ENCODE data around the gene HOXA2.

Gene HOXA2

DNA sequence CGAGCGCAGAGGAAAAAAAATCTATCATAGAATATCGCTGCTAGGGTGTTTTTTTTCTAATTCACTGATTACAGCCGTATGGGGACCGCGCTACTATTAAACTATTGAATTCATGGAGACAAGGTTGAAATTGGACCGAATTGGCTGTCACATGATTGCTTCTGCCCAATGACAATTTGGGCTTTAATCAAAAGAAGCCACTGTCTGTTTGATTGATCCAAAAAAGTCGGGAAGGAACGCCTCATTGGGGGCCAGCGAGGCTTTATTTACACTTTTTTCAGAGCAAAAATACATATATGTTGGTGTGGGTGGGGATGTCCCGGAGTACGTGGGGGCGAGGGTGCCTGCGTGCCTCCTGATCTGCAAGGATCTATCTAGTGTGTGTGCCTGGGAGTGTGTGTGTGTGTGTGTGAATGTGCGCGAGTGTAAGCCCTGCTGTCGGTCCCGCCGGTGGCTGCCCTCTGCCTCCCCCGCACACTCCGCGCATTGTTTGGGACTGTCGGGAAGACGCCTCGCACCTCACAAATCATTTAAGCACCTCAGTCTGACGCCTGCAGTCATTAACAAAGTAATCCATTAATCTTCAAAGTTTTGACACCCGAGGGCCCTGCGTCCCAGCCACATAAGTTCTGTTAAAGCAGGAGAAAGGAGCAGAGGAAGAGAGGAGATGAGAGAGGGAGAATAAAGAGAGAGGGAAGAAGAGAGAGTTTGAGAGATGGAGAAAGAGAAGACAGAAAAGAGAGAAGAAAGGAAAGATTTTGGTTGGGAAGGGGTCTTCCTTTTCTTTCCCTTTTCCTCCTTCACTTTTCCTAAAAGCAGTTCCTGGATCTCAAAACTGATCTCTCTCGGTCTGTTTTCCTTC is at the start of gene HOXA2:
Gene HOXA2, minus strand, starts transcription at position 103 of the 862 bp plus-strand sequence. CDS start 183 bp downstream, outside the sequence.
- no peak for DNase-seq (ENCODE audit: low read depth in 2 of 2)

DNA sequence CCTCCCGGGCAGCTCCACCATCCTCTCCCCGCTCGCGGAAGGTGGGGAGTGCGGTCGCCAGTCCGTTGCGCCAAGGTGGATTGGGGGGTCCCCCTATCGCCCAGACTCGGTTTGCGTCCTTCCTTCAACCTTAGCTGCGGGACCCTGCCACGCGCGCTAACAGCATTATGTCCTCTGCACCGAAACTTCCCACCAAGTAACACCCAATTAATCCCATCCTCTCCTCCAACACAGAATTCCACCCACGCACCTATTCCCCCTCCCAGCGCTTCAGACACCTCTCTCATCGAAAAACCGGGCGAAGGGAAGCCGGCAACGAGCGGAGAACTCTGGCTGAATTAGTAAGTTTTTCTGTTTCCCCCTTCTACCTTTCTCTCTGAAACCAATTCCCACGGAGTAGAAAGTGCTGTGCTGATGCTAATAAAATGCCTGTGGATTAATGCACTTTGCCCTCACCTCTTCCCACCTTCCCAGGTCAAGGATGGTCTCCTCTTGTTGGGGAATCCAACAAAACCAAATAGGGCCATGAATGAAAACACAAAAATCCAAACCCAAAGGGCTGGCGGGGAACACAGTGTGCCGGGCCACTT is 49.0 kb upstream of the HOXA2 start:
- DNase-seq (ENCODE audit: low read depth in 2 of 2), result no peak

DNA sequence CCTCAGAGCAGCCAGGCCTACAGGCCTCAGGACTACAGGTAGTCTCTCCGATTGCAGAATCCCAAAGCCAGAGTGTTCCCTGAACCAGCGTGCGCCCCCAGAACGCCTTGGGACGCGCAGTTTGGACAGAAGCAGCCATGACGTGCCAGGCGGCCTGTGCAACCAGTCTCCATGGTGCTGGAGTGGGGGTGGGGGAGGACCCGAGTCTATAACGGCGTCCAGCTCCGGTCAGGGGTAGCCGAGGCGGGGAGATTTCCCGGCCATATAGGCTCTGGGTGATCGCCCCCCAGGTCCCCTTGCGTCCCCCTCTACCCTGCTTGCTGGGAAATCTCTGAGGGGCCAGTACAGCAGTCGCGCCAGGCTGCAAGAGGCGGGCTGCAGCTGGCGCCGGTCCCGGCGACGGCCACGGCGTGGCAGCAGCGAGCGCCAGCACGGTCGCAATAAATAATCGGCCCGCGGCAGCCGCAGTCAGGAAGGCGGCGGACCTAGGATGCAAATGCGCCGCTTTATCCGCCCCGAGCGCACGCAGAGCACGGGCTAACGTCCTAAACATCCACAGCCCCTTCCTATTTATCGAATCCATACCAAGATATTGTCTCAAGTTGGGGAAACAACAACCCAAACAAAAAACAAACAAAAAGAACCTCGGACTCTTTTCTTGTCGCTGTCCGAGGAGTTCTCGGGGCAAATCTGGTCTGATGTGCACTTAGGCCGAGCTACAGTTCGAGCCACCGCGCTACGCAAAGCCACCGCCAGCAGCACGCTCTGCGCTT is 48.3 kb upstream of the HOXA2 start:
- peak in 1 of 2 donors; percentile 40 for DNase-seq (ENCODE audit: low read depth in 2 of 2)

DNA sequence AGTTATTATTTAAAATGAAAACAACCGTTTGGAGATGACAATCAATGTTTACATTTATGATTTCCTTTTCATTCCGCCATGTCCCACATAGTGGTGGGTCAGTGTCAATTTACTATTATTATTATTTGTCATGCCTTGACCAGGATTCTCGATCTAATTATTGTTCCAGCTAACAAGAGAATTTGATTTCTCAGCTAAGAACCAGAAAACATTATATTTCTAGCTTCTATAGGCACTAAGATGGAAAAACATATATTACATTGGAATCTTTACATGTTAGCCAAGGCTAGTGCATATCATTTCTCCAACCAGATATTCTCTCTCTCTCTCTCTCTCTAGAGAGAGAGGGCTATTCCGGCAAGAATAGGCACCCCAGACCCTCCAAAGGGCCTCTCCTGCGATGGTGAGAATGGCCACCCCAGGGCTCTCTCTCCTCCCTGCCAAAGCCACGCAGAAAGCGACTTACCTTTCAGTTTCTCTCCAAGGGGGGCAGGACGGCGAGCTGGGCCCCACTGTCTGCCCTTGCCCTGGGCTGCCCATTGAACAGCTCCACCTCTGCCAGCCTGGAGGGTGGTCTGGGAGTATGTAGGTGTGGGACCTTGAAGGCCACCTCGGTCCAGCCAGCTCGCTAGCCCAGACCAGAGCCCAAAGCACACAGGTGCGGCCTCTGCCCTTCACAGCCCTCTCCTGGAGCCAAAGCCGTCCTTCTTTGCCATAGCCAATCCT is 47.5 kb upstream of the HOXA2 start:
- no peak for DNase-seq (ENCODE audit: low read depth in 2 of 2)

DNA sequence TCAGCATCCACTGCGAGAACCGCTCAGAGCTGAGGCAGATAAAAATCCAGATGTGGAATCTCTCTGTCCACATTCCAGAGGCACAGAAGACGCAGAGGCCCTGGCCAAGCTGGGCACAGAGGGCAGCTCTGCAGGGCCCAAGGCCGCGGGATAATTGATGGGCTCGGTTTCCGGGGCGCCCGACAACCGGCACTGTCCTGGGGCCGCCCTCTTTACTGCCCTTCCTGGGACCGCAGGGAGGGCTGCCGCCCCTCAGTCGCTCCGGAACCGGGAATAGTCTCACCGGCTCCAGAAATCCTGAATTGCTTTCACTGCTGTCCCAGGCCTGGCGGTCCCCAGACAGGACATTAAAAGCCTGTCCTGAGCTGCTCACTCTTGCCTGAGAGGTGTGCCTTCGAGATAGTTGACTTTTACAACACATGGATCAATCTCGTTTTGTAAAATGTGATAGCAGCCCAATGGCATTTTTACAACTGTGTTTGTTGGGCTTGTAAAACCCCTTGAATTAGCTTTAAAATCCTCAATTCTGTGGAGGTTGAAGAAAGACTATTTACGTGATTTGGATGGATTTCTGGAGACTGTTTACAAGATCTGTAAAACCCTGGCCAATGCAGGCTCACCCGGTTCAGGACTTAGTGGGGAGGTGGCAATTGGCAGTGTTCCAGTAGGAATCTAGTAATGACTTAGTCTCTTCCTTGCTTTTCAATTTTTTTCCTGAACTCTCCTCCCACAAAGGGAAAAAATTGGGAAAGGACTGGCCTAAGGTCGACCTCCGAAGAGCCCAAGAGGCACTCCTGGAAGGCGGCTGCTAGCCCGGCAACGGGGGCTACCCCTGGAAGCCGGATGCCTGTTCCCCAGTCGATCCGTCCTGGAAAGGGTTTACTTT is 46.5 kb upstream of the HOXA2 start:
- no peak for DNase-seq (ENCODE audit: low read depth in 2 of 2)

DNA sequence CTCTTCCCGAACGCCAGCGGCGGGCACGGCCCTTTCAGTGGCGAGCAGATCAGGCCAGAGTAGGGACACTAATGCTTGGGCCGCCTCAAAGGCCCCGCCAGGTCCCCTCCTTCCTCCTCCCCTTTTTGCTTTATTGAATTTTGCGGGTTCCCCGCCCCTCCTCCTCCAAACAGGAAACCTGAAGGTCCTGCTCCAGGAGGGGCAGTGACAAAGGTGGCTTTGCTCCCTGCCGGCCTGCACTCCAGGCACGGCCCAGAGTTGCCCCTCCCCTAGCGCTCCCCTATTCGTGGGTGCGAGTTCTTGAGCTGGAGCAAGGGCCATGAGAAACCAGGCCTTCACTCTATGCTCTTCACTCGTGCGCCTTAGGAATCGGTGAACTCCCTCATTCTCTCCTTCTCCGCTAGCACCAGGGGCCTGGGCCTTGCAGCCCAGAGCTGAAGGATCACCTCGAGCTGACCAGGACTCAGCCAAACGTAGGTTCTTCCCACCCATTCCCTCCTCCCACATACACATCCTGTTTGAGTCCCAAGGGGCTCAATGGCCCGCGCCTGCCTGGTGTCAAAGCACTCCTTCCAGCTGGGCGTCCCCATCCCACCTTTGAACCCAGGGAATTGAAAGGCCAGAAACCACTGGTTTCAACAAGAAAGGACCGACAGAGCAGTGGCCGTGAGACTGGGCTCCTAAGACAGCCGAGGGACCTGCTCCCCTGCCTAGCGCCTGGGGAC is 45.7 kb upstream of the HOXA2 start:
- DNase-seq (ENCODE audit: low read depth in 2 of 2), result no peak

DNA sequence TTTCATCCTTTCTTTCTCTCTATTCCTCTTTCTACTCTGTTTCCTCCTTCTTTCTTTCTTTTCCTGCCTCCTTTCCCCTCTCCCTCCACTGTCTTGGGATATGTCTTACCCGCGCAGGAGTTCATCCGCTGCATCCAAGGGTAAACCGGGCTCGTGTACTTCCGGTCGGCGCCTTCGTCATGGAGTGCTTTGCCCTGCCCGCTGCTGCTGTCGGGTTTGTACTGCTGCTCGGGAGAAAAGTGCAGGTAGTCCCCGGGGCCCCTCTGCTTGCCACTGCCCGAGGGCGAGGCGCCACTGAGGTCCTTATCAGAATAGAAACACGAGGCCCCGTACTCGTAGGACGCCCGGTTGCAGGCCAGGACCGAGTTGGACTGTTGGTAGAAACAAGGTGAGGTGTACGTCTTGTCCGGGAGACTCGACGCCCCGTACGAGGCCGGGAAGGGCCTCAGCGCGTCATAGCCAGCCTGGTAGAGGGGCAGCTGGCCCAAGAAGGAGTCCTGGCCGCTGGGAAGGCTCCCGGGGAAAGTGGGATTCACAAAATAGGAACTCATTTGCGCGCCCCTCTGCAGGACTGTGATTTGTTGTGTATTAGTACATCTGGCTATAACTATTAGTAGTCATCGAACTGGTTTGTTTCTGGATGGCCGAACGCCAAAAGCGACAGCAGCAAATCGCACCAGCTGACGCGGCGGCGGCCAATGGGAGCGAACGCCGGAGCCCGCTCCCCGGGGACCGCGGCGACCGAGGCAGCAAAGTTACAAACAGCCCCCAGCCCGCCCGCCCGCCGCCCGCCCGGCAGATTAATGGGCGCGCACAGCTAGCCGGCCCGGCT is 44.9 kb upstream of the HOXA2 start, which contains the start of gene HOXA6:
Gene HOXA6, minus strand, starts transcription at position 576 of the 832 bp plus-strand sequence. Its CDS starts 25 bp downstream, at position 551.
- DNase-seq (ENCODE audit: low read depth in 2 of 2), result no peak

DNA sequence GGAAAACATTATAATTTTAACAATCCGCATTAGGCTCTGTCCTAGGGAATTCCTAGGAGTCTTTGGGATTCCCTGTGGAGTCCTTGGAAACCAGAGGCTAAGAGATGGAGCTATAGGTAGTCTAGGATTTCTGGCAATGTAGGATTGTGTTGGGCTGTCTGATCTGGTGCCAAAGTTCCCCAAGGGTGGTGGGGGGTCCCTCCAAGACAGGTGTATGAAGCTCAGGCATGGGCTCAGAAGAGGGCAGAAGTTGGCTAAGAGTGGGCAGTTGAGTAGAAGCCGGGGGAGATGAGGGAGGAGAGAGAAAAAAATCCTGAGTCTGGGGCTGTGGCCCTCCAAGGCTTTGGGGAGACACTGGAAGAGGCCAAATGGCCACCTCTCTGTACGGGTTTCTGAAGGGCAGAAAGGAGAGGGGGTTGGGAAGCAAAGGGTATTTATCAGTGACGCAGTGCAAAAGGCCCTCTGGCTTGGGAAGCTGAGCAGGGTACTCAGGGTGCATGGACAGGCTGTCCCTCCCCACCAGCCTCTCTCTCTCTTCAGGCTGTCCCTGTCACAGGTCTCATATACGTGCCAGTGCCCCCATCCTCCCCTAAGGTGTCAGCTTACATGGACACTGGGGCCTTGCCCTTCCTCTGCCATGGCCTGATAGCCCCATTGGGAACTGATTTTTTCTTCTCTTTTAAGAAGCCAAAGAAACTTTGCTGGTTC is 44.2 kb upstream of the HOXA2 start:
- DNase-seq (ENCODE audit: low read depth in 2 of 2), result no peak

DNA sequence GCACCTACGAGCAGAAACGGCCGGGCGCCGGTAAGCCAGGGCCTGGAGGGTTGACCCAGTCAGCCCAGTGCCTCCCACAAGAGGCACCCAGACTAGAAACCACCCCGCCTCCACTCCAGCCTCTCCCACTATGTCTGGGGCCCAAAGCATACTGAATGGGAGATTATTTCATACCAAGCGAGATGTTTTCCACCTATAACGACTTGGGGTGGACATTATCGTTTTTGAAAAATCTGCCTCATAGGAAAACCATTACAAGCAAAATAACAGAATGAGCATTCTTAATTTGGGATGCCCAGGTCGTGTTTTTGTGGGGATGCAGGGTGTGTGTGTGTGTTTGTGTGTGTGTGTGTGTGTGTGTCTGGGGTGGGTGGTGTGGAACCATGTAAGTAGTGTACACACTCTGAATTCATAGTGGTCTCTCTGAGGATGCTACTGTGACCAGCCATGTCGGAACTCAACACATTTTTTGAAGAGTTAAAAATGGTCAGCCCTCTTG is 43.5 kb upstream of the HOXA2 start:
- DNase-seq (ENCODE audit: low read depth in 2 of 2), result no peak

DNA sequence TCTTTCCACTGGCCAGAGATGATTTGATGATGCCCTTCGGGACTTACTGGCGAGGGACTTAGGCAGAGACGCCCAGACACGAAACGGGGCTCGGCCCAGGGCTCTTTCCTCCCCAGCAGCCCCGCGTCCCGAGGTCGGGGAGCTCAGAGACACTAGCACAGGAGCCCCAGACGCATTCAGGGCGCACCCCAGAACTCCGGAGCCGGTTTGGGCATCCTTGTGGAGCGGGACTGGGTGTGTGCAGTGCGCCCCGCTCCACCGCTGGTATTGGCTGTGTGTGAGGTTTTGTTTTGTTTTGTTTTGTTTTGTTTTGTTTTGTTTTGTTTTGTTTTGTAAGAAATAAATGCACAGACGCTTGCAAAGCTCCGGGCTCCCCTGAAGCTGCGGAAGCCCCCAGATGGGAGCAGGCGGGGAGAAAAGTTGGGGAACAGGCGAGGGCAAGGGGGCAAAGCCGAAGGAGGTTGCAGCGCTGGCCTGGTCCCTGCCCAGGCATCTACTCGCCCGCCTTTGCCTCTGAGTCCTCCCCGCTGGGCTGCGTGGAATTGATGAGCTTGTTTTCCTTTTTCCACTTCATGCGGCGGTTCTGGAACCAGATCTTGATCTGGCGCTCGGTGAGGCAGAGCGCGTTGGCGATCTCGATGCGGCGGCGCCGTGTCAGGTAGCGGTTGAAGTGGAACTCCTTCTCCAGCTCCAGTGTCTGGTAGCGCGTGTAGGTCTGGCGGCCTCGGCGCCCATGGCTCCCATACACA is 42.9 kb upstream of the HOXA2 start:
- no peak for DNase-seq (ENCODE audit: low read depth in 2 of 2)

DNA sequence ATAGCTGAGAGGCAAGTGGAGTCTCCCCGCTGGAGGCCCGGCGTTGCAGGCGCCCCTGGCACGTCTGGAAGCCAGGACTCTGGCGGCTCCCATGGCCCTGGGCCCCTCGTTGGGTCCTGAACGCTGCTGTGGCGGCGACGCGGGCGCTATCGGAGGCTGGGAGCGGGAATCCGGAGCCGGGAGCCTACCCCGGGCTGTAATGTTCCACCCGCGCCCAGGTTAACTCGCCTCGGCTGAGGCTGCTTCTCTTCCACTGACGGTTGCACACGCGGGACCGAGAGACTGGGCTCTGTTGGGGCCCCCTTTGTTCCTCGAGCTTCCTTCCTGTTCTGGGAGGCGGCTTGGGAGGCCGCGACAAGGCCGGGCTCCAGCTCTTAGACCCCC is 42.3 kb upstream of the HOXA2 start:
- no peak for DNase-seq (ENCODE audit: low read depth in 2 of 2)

DNA sequence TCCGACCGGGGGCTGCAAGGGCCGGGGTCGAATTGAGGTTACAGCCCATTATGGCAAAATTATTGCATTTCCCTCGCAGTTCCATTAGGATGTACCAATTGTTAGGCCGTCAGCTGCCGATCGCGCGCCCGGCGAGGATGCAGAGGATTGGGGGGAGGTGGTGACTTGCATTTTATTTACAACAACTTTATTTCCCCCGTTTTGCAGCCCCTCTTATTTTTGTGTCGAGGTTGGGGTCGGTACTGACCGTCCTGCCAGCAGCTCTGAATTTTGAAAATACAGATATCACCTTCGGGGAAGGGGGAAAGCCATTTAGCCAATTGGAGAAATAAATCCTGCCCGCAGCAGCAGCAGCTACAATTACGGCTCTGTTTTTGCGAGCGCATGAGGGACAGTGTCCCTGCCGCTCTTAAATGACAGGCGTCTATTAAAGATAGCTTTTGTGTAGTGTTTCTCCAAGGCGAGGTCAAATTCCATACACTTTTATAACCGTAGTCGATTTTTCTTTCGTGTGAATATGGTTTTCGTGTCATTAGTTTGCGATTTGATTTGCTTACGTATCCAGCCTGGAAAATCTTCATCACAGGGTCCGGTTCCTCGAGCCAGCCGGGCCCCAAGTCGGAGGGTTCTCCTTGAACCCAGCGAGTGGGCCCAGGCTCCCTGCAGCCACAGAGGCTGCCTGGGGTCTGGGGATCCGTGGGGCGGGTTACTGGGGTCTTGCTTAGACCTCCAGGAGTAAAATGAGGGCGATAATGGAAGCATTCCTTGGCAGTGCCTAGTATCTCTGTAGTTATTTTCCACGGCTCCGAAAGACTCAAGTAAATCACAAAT is 41.7 kb upstream of the HOXA2 start:
- no peak for DNase-seq (ENCODE audit: low read depth in 2 of 2)

DNA sequence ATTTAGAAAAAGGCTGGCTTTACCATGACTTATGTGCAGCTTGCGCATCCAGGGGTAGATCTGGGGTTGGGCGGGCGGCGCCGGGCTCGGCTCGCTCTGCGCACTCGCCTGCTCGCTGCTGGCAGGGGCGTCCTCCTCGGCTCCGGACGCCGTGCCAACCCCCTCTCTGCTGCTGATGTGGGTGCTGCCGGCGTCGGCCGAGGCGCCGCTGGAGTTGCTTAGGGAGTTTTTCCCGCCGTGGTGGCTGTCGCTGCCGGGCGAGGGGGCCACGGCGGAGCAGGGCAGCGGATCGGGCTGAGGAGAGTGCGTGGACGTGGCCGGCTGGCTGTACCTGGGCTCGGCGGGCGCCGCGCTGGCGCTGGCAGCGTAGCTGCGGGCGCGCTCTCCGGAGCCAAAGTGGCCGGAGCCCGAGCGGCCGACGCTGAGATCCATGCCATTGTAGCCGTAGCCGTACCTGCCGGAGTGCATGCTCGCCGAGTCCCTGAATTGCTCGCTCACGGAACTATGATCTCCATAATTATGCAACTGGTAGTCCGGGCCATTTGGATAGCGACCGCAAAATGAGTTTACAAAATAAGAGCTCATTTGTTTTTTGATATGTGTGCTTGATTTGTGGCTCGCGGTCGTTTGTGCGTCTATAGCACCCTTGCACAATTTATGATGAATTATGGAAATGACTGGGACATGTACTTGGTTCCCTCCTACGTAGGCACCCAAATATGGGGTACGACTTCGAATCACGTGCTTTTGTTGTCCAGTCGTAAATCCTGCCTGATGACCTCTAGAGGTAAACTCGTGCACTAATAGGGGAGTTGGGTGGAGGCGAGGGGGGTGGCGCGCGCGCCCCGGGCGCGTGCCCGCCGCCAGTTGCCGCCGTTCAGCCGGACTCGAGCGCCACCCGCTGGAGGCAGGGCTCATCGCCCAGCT is 40.8 kb upstream of the HOXA2 start, which contains the start of gene HOXA5:
Gene HOXA5, minus strand, starts transcription at position 659 of the 927 bp plus-strand sequence. Its CDS starts 74 bp downstream, at position 585.
- DNase-seq (ENCODE audit: low read depth in 2 of 2), result no peak

DNA sequence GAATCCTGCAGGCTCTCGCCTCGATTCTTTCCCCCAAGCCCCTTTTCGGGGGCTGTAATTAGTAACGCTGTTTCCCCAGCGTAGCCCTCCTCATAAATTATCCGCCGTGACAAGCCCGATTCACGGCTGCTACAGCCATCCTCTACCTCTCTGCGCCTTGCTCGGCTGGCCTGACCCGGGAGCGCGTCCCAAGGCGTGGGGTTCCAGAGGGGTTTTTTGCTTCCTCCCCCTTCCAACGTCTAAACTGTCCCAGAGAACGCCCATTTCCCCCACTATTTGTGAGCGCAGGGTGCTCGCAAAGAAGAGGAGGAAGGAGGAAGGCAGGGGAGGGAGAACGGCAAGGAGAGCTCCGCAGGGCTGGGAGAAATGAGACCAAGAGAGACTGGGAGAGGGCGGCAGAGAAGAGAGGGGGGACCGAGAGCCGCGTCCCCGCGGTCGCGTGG is 40.1 kb upstream of the HOXA2 start:
- no peak for DNase-seq (ENCODE audit: low read depth in 2 of 2)

DNA sequence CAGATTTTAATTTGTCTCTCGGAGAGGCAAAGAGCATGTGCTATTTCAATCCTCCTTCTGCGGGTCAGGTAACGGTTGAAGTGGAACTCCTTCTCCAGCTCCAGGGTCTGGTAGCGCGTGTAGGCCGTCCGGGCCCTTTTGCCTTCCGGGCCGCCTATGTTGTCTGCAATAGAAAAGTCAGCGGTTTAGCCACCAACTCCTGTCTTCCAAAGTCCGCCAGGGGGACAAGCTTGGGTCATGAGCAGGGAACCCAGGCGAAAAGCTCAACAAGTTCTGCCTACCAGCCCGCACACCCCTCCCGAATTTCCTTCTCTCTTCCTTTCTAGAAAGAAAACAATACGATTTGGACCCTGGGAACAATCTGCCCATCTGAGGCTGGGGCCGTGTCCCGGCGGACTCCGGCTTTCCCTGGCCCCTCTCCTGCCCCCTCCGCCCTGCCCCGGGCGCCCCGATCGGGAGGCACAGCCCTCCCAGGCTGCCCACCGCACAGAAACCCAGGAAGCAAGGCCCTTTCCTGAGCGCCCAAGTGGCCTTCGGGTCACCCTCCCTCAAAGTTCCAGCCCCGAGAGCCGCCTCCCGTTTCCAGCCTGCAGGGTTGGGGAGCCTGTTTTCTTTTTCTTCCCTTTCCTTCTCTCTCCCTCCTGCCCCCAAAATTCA is 39.6 kb upstream of the HOXA2 start:
- no peak for DNase-seq (ENCODE audit: low read depth in 2 of 2)
